CD14-positive monocyte (primary cell): ENCODE data around the gene ZCCHC2. TPM values are rescaled to one million over a fixed set of nuclear protein-coding genes. Genes with fewer than 3 reads are reported as not detected.

Experiments used
- DNase-seq, 3 donors: peaks; one replicate each; pipeline ENCODE4 v3.0.0-alpha.2; 2011 to 2022
- H2AFZ ChIP-seq: 2 replicates; pipeline ENCODE4 v1.6.0; 2012; ENCODE audit warnings: mild to moderate bottlenecking, low read depth, low read length, inconsistent platforms; ENCODE audit not compliant: insufficient read depth, poor library complexity, severe bottlenecking
- H3K27ac ChIP-seq, 2 donors: 1 replicate in 1 of 2; 2 replicates in 1 of 2; pipeline ENCODE4 v1.5.1; 2012 to 2013; ENCODE audit warnings: low read length in 2 of 2, control low read depth in 1 of 2, inconsistent platforms in 1 of 2, low read depth in 1 of 2, mild to moderate bottlenecking in 1 of 2
- H3K27me3 ChIP-seq, 2 donors: one replicate each; pipeline versions ENCODE4 v1.6.0 to v1.6.1; 2011 to 2013; ENCODE audit warnings: low read length in 2 of 2; ENCODE audit not compliant: control insufficient read depth in 2 of 2, insufficient read depth in 2 of 2
- H3K36me3 ChIP-seq, 2 donors: replicated peaks in 1 of 2; 1 replicate in 1 of 2; 2 replicates in 1 of 2; pipeline versions ENCODE4 v1.5.1 to v1.6.1; 2012 to 2013; ENCODE audit warnings: low read length in 2 of 2, control low read depth in 1 of 2, inconsistent platforms in 1 of 2, mild to moderate bottlenecking in 1 of 2; ENCODE audit not compliant: insufficient read depth in 2 of 2, control insufficient read depth in 1 of 2
- H3K4me1 ChIP-seq, 2 donors: 1 replicate in 1 of 2; 2 replicates in 1 of 2; pipeline versions ENCODE4 v1.5.1 to v1.6.1; 2012 to 2013; ENCODE audit warnings: low read length in 2 of 2, control low read depth in 1 of 2, inconsistent platforms in 1 of 2, mild to moderate bottlenecking in 1 of 2, moderate library complexity in 1 of 2; ENCODE audit not compliant: insufficient read depth in 2 of 2, control insufficient read depth in 1 of 2
- H3K4me2 ChIP-seq: replicated peaks from 2 replicates; pipeline ENCODE3; 2012; ENCODE audit warnings: low read length, moderate library complexity, mild to moderate bottlenecking; ENCODE audit not compliant: poor library complexity, severe bottlenecking; ENCODE audit errors: extremely low read depth
- H3K4me3 ChIP-seq, 3 experiments: fragments of 200-600 bp in 1 of 3; sonication (generic) in 1 of 3; replicated peaks in 1 of 3; 1 replicate in 2 of 3; 2 replicates in 1 of 3; pipeline ENCODE4 v1.5.1; 2011 to 2013; ENCODE audit warnings: low read length in 3 of 3, mild to moderate bottlenecking in 3 of 3, control low read depth in 2 of 3, low read depth in 2 of 3, inconsistent platforms in 1 of 3, moderate library complexity in 1 of 3
- H3K79me2 ChIP-seq: 2 replicates; pipeline ENCODE4 v1.6.0; 2012; ENCODE audit warnings: mild to moderate bottlenecking, control low read depth, inconsistent platforms, low read length, moderate library complexity; ENCODE audit not compliant: insufficient read depth
- H3K9ac ChIP-seq: 2 replicates; pipeline ENCODE4 v1.6.0; 2017; ENCODE audit warnings: low read length, mild to moderate bottlenecking; ENCODE audit not compliant: insufficient read depth, poor library complexity, severe bottlenecking
- H3K9me3 ChIP-seq, 2 donors: replicated peaks in 1 of 2; 1 replicate in 1 of 2; 2 replicates in 1 of 2; pipeline versions ENCODE4 v1.5.1 to v1.6.1; 2012 to 2013; ENCODE audit warnings: low read length in 2 of 2, control low read depth in 1 of 2; ENCODE audit not compliant: control insufficient read depth in 1 of 2, insufficient read depth in 1 of 2
- H4K20me1 ChIP-seq: 2 replicates; pipeline ENCODE4 v1.6.0; 2012; ENCODE audit warnings: mild to moderate bottlenecking, low read length, control low read depth, moderate library complexity; ENCODE audit not compliant: insufficient read depth
- H3K27ac Mint-ChIP-seq, 7 donors: one replicate each; pipeline ENCODE4 v1.8.0; 2020; ENCODE audit warnings: mild to moderate bottlenecking in 7 of 7, mixed read lengths in 7 of 7, moderate library complexity in 6 of 7, inconsistent platforms in 2 of 7
- H3K27me3 Mint-ChIP-seq, 3 donors: one replicate each; pipeline ENCODE4 v1.8.0; 2021 to 2022; ENCODE audit warnings: low read depth in 3 of 3, mild to moderate bottlenecking in 3 of 3, mixed read lengths in 3 of 3, moderate library complexity in 3 of 3, inconsistent platforms in 1 of 3
- H3K36me3 Mint-ChIP-seq, 2 donors: one replicate each; pipeline ENCODE4 v1.8.0; 2020; ENCODE audit warnings: mixed read lengths in 2 of 2, inconsistent platforms in 1 of 2, mild to moderate bottlenecking in 1 of 2
- H3K4me1 Mint-ChIP-seq: one replicate; pipeline ENCODE4 v1.8.0; 2020; ENCODE audit warnings: mild to moderate bottlenecking, mixed read lengths
- H3K4me3 Mint-ChIP-seq, 2 donors: one replicate each; pipeline ENCODE4 v1.8.0; 2020; ENCODE audit warnings: mild to moderate bottlenecking in 2 of 2, mixed read lengths in 2 of 2, moderate library complexity in 1 of 2
- H3K9me3 Mint-ChIP-seq, 7 donors: one replicate each; pipeline ENCODE4 v1.8.0; 2020 to 2022; ENCODE audit warnings: mixed read lengths in 7 of 7, mild to moderate bottlenecking in 6 of 7, moderate library complexity in 6 of 7, inconsistent platforms in 2 of 7
- CTCF ChIP-seq: fragments of 200-600 bp; IDR thresholded peaks from one replicate; pipeline ENCODE4 v1.8.0; 2022; ENCODE audit warnings: antibody characterized with exemption, mild to moderate bottlenecking
- WGBS: methylation state at CpG from one replicate; pipeline ENCODE4 v1.1.5; 2013; ENCODE audit warnings: missing lambda C conversion rate; ENCODE audit not compliant: insufficient coverage; 5-methylcytosine and 5-hydroxymethylcytosine counted together
- intact Hi-C, 2 donors: fragments of 100-400 bp; cut with micrococcal nuclease; formaldehyde crosslinking; loops; one replicate each; pipeline versions ENCODE4 v1.15.0 to v1.15.1; 2023
- polyA plus RNA-seq, 3 donors: library from polyadenylated mRNA; depleted of rRNA in 1 of 3; unstranded in 2 of 3; stranded (reverse) in 1 of 3; fragments of 300-500 nt in 2 of 3; fragments of >200 nt in 1 of 3; fragmentation: Illumina TruSeq in 2 of 3; gene quantifications; 1 replicate in 2 of 3; 2 replicates in 1 of 3; pipeline ENCODE4 v1.2.3, GENCODE V29; 2012 to 2021

Gene ZCCHC2
- polyA plus RNA-seq, 3 donors = 0.59 to 24.9 (median 0.71) TPM

- Histone ChIP-seq H3K36me3 (peaks cover 64 to 80% of the 10 kb centered on the region in 2 donors), H3K9me3 (no peaks in the 10 kb centered on the region), H3K79me2 (no peaks in the 10 kb centered on the region), H3K27ac (no peak overlapping the region), H3K4me3 (no peak overlapping the region), H4K20me1 (peaks cover 4% of the 10 kb centered on the region), H3K4me2 (no peak overlapping the region), H3K4me1 (peaks cover 10 to 13% of the 10 kb centered on the region in 2 donors), H3K9ac (no peak overlapping the region), H2AFZ (no peak overlapping the region), H3K27me3 (no peaks in the 10 kb centered on the region)
- Mint-ChIP-seq H3K4me3 (no peak overlapping the region), H3K4me1 (peaks cover 14% of the 10 kb centered on the region), H3K27ac (peak overlapping the region in 2 of 7 donors; percentile 33 to 80), H3K27me3 (no peaks in the 10 kb centered on the region), H3K36me3 (peaks cover 71 to 91% of the 10 kb centered on the region in 2 donors), H3K9me3 (peaks cover 0 to 7% (median 0%) of the 10 kb centered on the region in 7 donors)
- WGBS = 96% methylated on average over 11 of the region's 11 CpGs
- DNase-seq = no peak
- no peak for TF ChIP-seq CTCF
- intact Hi-C loops = no loop called here
Observed at GRCh38 chr18:62574776-62575175, 52.0 kb downstream of the ZCCHC2 start.

- Mint-ChIP-seq H3K36me3 (peaks cover 61 to 82% of the 10 kb centered on the region in 2 donors), H3K27ac (peak overlapping the region in 2 of 7 donors; percentile 15 to 62), H3K4me3 (no peak overlapping the region), H3K9me3 (peaks cover 0 to 4% (median 0%) of the 10 kb centered on the region in 7 donors), H3K27me3 (no peaks in the 10 kb centered on the region), H3K4me1 (peaks cover 14% of the 10 kb centered on the region)
- Histone ChIP-seq H3K4me1 (peaks cover 10 to 13% of the 10 kb centered on the region in 2 donors), H3K9me3 (no peaks in the 10 kb centered on the region), H3K4me3 (no peak overlapping the region), H3K27me3 (no peaks in the 10 kb centered on the region), H3K36me3 (peaks cover 57 to 72% of the 10 kb centered on the region in 2 donors), H3K79me2 (no peaks in the 10 kb centered on the region), H3K4me2 (no peak overlapping the region), H2AFZ (no peak overlapping the region), H3K9ac (peak overlapping the region; percentile 11), H4K20me1 (peaks cover 4% of the 10 kb centered on the region), H3K27ac (peak overlapping the region in 1 of 2 donors; percentile 71)
- intact Hi-C loops = no loop called here
- DNase-seq = no peak
- no peak for TF ChIP-seq CTCF
- 100% methylated on average over 1 of the region's 9 CpGs for WGBS
Observed at GRCh38 chr18:62576271-62576670, 53.4 kb downstream of the ZCCHC2 start.
